G401.6 (cell line): ENCODE data around the gene FOXG1.
A peak's percentile ranks its signal among the peaks of the same experiment; 100 is the strongest.

Source experiments
- FAIRE-seq: peaks from 2 replicates; lab custom pipeline; 2012; peaks lifted over from hg19 to GRCh38; lab: Jason Lieb, UNC

Gene FOXG1

DNA sequence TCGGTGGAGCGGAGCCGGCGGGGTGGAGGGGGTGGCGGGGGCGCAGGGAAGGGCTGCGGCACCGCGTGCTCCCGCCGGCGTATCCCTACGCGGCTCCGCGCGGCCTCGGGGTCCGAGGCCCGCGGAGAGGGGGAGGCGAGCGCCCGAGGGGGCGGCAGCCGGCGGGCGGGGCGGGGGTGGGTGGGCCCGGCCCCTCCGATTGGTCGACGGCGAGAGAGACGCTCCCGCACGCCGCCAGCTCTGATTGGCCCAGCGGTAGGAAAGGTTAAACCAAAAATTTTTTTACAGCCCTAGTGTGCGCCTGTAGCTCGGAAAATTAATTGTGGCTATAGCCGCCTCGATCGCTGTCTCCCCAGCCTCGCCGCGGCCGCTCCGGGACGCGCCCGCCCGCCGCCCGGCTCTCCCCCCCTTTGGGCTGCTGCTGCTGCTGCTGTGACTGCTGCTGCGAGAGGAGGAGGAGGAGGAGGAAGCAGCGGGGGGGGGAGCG lies at the start of gene FOXG1:
TSS of gene FOXG1 (plus strand) at position 319 of the 487 bp plus-strand sequence. CDS start 493 bp downstream, outside the sequence.
- FAIRE-seq, result no peak

DNA sequence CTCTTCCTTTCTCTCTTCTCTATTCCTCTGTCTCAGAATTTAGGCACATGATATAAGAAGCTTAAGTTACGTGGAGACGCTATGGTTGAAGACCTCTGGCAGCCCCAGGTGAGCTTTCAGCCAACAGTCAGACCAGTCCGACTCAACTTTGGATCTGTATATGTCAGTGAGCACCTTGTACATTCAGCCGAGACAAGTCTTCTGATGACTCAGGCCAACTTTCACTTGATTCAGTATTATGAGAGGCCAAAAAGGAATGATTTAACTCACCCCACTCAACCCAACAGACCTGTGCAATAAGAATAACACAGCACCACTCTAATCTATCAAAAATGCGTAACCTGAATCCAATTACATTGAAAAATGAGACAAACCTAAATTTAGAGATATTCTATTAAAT lies 47.5 kb upstream of the FOXG1 start:
- no peak for FAIRE-seq

DNA sequence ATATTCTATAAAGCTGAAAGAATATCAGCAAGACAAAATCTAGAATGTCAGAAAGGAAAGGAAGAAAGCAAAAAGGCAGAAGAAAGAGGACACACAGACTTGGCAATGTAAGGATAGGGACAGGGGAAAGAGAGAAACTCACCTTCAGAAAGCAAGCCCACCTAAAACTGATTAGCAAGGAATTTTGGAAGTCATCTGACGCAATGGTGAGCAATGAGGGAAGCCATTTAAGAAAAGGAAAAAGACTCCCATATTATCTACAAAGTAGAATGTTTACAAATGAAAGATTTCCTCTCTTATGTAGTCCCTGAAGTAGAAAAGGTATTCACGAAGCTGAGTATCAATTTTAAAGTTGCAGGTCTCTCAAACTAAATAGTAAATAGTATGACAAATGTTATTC lies 35.2 kb upstream of the FOXG1 start:
- no peak for FAIRE-seq

DNA sequence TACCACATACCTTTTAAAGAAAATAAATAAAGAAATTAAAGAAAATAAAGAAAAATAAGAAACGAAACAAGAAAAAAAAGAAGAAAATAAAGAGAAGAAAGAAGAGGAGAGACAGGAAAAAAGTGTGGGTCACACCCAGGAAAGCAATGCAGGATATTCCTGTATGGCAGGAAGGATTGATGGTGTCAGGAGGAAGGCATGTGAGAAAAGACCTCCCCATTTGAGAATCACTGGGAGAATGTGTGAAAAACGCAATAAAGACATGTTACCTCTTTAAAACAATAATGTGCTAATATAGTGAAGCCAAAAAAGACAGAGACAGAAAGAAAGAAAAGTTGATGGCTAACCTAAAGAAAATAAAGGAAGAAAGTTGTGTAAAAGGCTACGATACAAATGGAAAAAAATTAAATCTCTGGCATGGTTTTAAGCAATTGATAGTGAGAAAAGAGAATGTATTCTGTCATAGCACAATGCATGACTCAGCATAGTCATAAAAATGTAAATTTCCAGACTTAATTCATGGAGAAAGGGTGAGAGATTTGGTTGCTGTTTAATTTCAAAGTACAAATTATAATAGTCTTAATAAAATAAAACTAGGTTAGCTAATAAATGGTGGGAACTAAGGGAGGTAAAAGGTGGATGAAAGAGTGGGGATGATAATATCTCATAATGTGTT lies 24.3 kb upstream of the FOXG1 start:
- FAIRE-seq, result no peak

DNA sequence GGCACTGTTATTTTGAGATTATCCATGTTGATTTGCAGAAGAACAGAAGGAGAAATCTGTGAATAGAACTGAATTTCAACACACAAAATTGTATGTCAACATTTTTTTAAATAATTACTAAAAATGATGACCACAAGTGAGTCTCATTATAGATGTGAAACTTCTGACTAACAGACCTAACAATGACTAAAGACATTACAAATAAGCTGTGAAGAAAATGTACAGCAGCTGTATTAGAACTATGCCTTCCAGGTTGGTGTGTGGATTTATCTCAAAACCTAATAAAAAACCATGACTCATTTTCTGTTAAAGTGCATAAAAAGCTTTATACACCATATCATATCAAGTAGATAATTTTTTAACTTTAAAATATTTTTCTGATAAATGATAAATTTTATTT lies 22.5 kb upstream of the FOXG1 start:
- FAIRE-seq, result no peak

DNA sequence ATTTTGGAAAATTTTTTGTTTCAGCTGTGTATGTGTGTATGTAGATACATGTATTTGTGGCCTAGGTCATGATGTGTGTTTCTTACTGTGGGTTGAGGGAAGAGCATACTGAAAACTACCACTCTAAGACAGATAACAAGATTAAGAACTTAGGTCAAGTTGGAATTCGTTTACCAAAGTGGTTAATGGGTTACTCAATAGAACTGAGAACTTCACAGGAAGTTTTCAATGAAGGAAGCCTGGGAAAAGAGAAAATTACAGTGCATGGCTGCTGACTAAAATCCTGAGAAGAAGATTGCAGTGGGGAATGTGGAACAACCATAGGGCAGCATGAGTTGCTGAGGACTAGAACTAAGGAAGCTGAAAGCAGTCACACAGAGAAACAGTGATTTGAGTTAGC lies 21.4 kb upstream of the FOXG1 start:
- no peak for FAIRE-seq

DNA sequence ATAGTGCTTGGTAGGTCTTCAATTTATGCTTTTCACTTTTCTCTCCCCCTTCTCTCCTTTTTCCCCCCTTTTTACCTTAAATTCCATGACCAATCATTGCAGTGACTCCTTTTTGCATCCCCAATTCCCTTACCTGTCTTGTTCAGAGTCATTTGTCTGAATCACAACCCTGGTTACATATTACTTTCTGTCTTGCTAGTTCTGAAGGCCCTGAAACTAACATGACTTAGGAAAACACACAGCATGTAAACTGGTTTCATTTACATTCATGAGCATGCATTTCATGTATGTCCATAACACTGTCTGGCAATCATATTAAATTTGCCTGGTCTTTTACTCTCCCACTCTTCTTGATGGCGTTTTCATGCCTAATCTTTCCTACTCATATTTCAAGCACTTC lies 20.3 kb upstream of the FOXG1 start:
- no peak for FAIRE-seq

DNA sequence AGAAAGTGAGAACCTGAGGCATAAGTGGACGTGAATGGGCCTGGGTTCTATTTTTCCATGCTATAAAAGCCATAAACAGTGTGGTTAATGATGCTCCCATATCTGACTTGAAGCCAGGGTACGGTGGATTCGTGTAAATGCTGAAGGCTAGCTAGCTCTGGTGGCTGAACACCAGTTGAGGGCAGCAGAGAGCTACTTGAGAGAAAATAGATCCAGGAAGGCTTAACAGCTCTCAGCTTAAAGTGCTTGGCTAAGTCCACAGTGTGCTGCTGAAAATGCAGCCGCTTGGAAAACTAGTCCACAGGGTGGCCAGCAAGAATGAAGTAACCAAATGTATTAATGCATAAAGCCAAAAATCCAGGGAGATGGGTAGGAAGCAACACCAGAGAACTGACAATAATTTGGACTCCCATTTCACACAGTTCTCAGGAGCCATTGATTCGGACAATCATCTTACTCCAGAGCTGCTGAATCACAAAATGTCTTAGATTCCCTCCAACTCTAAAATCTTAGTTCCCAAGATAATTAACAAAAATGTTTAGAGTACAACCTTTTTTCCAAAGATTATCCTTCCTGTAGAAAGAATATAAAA lies 15.0 kb upstream of the FOXG1 start:
- FAIRE-seq, result no peak

DNA sequence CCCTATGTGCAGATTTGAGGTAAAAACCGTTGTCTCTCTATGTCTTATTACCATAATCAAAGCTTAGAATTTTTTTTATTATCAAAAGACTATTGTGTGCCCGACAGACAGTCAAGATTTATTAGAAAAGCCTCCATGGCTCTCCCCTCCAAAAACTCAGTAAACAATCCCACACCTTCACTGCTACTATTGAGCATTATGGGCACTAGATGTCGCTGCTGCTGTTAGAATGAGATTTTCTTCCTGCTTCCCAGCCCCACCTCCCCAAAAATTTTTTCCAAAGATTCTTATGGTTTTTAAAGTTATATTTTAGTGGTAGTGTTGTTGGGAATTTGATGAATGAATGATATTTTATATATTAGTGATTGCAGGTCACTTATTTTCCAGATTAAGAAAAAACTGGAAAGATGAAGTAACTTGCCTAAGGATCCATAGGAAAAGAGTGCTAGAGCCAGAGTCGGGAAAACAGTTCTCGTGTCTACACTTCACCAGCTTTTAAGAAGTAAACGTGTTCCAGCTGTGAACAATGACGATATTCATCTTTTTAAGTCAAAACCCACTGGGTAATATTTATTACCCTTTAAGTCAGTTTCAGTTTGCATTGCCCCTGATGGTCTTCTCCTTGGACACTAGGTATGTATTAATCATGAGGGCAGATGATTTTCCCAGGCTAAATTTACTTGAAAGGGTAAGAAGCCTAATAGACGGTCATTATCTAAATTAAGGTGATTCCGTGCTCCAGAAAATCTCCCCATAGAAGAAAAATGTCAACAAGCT lies 12.2 kb upstream of the FOXG1 start:
- peak; percentile 70 for FAIRE-seq

DNA sequence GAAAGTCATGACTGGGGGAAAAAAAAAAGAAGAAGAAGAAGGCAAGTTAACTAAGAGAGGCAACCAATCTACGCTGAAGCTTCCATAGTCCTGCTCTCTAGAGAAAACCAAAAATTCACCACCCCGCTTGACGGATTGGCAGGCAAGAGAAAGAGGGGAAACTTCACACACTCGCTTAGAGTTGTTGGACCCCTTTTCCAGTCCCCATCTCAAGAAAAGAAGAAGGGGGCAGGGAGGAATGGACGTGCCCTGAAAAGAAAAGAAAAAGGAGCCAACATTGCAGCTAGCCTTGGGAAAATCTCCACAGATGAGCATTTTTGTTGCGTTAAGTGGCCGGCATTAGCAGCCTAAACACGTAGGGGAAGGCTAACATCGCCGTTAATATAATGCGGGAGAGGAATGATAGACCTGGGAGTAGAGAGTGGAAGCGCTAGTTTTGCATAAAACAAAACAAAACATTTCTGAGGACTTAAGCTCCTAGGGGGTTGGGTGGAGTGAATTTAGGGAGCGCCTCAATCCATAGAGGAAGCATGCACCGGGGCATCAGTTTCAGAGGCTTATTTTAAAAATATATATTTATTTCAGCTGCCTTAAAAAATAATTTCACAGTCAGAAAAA lies 11.3 kb upstream of the FOXG1 start:
- no peak for FAIRE-seq

DNA sequence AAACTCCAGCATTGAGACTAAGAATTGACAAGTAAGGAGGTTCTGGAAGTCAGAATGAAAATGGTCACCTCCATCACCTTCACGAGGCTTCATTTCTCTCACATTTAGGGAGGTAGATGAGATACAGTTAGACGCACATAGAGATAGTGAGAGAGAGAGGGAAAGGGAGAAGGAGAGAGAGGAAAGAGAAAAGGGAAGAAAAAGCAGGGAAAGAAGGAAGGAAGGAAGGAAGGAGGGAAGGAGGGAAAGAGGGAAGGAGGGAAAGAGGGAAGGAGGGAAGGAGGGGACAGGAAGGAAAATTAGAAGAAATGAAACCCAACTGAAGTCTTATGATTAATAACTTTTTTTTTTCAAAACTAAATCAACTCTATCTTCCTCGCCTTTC lies 10.7 kb upstream of the FOXG1 start:
- FAIRE-seq, result no peak

DNA sequence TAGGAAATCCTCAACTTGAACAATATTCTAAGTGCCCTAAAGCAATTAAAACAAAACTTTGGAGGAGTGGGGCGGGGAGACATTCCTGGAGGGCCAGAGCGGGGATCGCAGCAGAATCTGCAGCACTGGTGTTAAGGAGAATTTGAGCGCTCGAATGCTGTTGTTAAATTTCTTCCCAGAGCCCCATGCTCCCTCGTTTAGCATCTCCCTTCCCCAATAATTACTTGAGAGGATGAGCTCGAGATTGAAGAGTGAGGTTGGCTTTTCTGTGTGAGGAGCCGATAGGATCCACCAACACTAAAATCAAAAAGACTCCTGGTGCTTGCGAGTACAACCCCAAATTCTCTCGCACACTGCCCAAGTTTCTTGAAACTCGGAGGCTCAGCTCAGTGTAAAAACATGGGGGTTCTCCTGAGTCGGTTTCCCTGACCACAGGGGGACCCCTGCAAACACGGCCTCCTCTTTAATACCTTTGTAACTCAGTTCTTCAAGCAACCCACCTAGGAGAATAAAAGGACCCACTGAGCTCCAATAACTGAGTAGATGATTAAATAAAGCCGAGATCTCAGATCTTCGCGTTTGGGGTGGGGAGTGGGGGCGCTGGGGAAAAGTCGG lies 10.2 kb upstream of the FOXG1 start:
- no peak for FAIRE-seq

DNA sequence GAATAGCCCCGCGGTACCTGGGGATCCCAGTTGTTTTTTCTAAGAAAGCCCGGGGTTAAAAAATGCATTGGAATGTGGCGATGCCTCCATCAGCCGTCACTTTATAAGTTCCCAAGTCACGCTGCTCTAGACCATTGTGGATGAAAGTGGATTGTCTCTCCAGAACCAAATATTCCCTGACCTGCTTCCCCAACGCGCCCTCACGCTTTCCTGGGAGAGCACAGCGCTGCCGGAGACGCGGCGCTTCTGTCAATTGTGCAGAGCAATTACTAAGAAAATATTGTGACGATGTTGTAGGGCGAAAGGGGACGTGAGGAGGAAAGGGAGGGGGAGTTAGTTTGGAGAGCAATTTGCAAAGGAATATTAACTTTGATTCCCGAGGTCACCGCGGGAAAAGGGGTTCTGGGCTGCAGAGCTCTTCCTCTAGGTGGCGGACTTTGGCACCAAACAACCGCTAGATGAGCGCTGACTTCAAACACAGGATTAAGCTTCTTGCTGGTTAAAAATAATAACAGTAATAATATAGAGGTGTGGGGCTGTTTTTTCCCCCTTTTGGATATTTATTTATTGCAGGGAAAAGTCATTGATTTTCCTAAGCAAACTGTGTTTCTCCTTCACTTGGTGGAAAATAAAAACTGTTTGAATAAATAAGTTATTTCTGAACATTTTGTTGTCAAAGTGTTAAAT lies 9.6 kb upstream of the FOXG1 start:
- no peak for FAIRE-seq

DNA sequence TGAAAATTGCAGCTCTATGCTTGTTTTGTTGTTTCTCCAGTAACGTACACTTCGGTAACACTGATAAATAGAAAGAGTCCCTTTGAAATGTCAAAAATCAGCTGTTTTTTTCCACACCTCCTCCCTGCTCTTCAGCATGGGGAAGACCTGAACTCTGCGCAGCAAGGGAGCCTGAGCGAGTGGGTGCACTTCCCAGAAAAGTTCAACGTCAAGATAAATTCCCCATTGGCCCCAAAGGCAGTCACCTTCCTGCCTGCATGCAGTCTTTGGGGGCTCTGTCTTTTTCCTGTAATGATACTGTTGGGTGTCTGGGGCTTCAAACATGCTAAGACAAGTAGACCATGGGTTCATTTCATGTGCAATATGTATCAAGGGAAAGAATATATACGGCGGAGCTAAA lies 8.8 kb upstream of the FOXG1 start:
- FAIRE-seq, result no peak

DNA sequence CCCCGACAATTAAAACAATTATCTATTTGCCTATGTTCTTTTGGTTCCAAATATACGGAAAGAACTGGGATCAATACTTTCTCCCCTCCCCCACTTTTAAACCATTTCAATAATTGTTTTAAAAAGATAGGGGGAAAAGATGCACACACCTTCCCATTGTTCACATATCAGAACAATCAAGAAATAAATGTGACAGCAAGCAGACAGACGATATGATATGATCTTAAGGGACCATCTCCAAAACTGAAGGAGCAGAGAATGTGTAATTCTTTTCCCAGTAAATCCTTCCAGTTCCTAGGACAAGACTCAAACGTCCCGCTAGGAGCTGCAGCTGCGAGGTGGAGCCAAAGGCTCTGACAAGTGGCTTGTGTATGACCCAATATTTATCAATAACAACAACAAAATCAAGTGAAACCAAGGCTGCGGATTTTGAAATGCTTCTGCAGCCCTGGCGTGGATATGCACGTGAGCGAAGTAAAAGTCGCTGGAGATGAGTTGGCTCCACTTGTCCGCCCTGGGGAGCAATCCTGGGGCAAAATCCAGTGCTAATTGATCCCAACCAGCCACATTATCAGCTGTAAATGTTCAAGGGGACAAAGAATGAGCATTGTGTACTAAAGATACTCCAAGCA lies 8.2 kb upstream of the FOXG1 start:
- no peak for FAIRE-seq

DNA sequence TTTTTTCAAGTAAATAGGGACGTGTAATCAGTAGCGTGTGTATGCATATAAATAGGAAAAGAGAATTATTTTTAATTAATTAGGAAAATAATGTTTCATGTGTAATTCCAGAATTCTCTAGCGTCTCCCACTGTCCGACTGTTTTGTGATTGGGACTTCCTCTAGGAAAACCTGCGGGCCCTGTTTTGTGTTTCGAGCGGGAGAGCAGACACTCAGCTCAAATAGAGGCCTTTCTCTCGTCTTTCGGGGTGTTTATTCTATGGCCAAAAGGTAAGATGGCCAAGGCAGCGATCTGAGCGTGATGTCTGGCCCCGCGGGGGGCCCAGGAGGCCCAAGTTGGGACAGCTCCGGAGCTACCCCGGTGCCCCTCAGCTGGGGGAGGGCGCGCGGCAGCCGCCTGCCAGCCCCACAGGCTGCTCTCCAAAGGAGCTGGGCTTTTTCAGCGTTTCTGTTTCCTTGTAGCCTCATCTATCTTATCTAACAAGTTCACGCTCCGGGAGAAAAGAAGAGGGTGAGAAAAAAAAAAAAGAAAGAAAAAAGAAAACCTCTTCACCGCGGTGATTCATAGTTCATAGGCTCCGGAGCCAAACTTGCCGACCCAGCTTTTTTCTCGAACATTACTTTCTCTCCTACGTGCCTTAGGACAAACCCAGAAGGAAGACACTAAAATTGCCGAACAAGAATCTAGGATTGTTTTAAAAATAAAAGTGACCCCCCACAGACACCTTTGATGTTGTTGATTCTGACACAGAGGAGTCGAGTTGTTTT lies 7.5 kb upstream of the FOXG1 start:
- FAIRE-seq, result no peak

DNA sequence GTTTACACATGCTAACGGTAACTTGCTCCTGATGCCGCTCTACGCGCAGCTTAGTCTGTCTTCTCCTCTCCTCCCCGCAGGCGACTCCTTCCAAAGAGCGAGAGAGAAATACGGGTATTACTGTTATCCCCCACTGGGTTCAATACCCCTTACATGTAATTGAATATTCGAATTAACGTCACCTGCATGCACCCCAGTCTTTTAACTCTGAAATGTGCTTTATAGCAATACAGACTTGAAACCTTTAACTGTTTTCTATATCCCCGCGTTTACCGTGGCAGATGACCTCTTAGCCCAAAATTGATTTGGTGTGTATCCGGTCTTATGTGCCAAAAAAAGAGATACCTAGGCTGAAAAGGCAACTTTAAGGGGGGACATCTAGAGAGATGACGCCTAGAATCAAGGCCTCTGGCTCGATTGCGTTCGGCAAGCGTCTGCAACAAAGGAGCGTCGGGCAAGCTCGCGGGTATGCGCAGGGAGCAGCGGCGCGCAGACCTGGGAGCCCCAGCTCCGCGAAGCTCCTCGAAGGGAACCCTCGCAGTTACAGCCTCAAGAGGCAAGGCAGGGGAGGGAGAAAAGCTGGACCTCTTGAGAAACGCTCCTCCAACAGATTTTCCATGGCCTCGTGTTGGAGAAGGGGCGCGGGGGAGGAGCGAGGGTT lies 6.8 kb upstream of the FOXG1 start:
- FAIRE-seq, result no peak

DNA sequence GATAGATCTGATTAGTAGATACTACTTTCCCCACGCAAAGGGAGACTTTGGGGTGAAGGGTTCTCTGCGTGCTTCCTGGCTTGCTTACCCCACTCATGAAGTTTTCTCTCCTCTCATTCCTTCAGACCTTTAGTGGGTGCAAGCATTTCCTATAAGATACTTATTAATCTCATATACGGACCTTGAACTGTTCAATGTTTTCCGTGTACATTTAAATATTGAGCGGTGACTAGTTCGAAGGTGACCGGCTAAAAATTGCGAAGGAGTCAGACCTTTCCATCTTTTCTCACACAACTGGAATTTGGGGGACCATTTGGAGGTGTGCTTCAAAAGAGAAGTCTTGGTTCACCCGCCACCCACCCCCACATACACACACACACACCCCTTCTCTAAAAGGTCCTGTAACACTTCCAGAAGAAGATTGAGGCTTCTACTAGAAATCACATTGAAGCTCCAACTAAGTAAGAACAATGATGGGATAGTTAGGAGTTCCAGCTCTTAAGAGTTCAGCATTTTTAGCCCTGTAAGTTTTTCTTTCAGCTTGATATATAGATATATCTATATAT lies 6.1 kb upstream of the FOXG1 start:
- no peak for FAIRE-seq

DNA sequence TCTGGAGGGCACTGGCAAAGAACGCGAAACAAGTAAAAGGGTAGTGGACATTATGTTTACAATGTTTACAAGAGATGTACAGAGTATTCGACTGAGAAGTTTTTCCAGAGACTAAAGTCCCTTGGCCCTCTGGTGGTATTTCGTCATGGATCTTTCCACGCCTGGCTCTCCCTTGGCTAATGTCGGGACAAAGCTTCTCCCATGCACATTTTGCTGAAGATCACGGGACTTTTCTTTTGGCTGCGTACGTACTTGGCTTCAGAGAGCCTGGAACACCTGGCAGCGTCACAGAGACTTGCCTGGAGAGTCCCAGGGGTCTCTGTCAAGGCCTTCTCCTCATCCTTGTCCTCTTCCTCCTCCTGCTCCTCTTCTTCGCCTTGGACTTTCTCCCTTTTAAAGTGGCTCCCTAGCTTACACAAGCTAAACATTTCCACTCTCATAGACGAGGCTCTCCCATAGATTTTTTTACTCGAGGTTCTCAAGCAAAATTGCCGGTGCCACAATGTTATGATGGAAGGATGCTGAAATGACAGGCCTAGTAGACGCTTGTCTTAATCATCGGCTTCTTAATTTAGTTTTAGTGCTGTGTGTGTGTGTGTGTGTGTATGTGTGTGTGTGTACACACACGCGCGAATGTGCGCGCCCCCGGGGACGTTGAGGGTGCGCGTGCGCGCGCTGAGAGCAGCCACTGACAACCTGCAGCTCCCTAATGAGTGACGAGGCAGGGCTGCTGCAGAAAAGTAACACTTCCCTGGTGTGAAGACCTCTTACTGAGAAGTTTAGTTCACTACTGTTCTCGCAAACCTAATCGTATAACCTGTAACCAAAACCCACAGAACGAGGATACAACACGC lies 4.9 kb upstream of the FOXG1 start:
- FAIRE-seq, result no peak
